Panc1 (cell line): ENCODE measurements around the gene RRAS2. TPM values are rescaled to one million over a fixed set of nuclear protein-coding genes. Genes with fewer than 3 reads are reported as not detected.

ENCODE experiments used
- ATAC-seq: fragments of 200-7000 bp; cut with Tn5 transposase; 2 replicates; pipeline ENCODE4 v1.9.1; 2020; ENCODE audit warnings: mild to moderate bottlenecking, moderate library complexity
- BruUV-seq: library from RNA; stranded (reverse); fragments of 400-500 nt; replicated peaks from 2 replicates; lab custom pipeline; 2021; lab: Mats Ljungman, UMichigan
- CTCF ChIA-PET: fragments of 300-600 bp; sonication (Branson Sonifier 250); formaldehyde crosslinking; loops from one replicate; lab custom pipeline; 2022; ENCODE audit warnings: antibody characterized with exemption; lab: Charles Lee
- POLR2A ChIA-PET: fragments of 300-600 bp; sonication (Branson Sonifier 250); formaldehyde crosslinking; loops from one replicate; lab custom pipeline; 2022; ENCODE audit warnings: antibody characterized with exemption; lab: Charles Lee
- DNase-seq: peaks from one replicate; pipeline ENCODE4 v3.0.0-alpha.2; 2010; ENCODE audit warnings: low read depth, low spot score
- H3K27ac ChIP-seq: 2 replicates; pipeline ENCODE4 v1.5.1; 2011; ENCODE audit warnings: mild to moderate bottlenecking, low read length, inconsistent platforms
- H3K27me3 ChIP-seq: fragments of 200-500 bp; sonication (Bioruptor generic); 2 replicates; pipeline ENCODE4 v1.6.0; 2014; ENCODE audit warnings: low read length, inconsistent platforms; ENCODE audit not compliant: control insufficient read depth, insufficient read depth
- H3K36me3 ChIP-seq: fragments of 200-500 bp; sonication (Bioruptor generic); 2 replicates; pipeline ENCODE4 v1.5.1; 2014; ENCODE audit warnings: inconsistent platforms, mild to moderate bottlenecking, low read length, moderate library complexity; ENCODE audit not compliant: control insufficient read depth, insufficient read depth
- H3K4me1 ChIP-seq: 2 replicates; pipeline ENCODE4 v1.5.1; 2011; ENCODE audit warnings: inconsistent platforms, mild to moderate bottlenecking, low read length, moderate library complexity; ENCODE audit not compliant: control insufficient read depth, insufficient read depth
- H3K4me3 ChIP-seq, 2 experiments: 2 replicates each; pipeline ENCODE4 v1.5.1; 2011 to 2012; ENCODE audit warnings: low read depth in 2 of 2, low read length in 2 of 2, mild to moderate bottlenecking in 2 of 2, inconsistent platforms in 1 of 2, moderate library complexity in 1 of 2
- H3K9me3 ChIP-seq: fragments of 200-500 bp; sonication (Bioruptor generic); 2 replicates; pipeline ENCODE4 v1.5.1; 2014; ENCODE audit warnings: low read depth, mild to moderate bottlenecking, inconsistent platforms, low read length, moderate library complexity; ENCODE audit not compliant: control insufficient read depth, insufficient read depth
- CTCF ChIP-seq: fragments of 450-650 bp; IDR thresholded peaks from 2 replicates; pipeline ENCODE4 v1.5.1; 2017; ENCODE audit warnings: mild to moderate bottlenecking
- POLR2AphosphoS5 ChIP-seq: IDR thresholded peaks from 2 replicates; pipeline ENCODE4 v1.6.1; 2012; ENCODE audit warnings: mild to moderate bottlenecking, low read depth, low read length, moderate library complexity
- REST ChIP-seq, 2 experiments: IDR thresholded peaks; 2 replicates each; pipeline ENCODE4 v1.6.1; 2011 to 2012; ENCODE audit warnings: low read depth in 2 of 2, control low read depth in 1 of 2, low read length in 1 of 2, mild to moderate bottlenecking in 1 of 2, moderate library complexity in 1 of 2; ENCODE audit not compliant: insufficient read depth in 1 of 2
- SIN3A ChIP-seq: IDR thresholded peaks from 2 replicates; pipeline ENCODE4 v1.6.1; 2012; ENCODE audit warnings: low read depth, mild to moderate bottlenecking, low read length, moderate library complexity, borderline replicate concordance; ENCODE audit not compliant: insufficient read depth
- TCF7L2 ChIP-seq: IDR thresholded peaks from 2 replicates; pipeline ENCODE4 v1.6.1; 2011; ENCODE audit warnings: mild to moderate bottlenecking, low read depth, low read length, inconsistent platforms
- in situ Hi-C: cut with HindIII; loops from 2 replicates; pipeline ENCODE4 v1.10.0; 2016; ENCODE audit warnings: low sequenced_read_pairs, low pct_unique_long_range_greater_than_20kb
- intact Hi-C: fragments of 100-400 bp; cut with micrococcal nuclease; formaldehyde crosslinking; loops from one replicate; pipeline ENCODE4 v1.10.0; 2022; ENCODE audit not compliant: unreplicated experiment
- total RNA-seq: library from RNA; stranded (reverse); gene quantifications from one replicate; pipeline ENCODE4 v1.2.1, GENCODE V29; 2021; ENCODE audit not compliant: unreplicated experiment

Gene RRAS2
- total RNA-seq, 1 experiment from 2014 or later: 58.4 TPM

GRCh38 chr11:14376920-14377319, 17.9 kb upstream of the RRAS2 start:
- no peak overlapping the region for H3K27ac ChIP-seq
- no peak for TF ChIP-seq SIN3A
- no peak for TF ChIP-seq TCF7L2
- no peak for TF ChIP-seq REST (IDR thresholded peaks at IDR 0.05; ENCODE audit: insufficient read depth in 1 of 2, low read depth in 2 of 2, low read length in 1 of 2)
- no peak for TF ChIP-seq POLR2AphosphoS5
- no peak for TF ChIP-seq CTCF
- ATAC-seq (no peak), DNase-seq (no peak)
- ChIA-PET POLR2A (no interaction called here), CTCF (no interaction called here)
- no peaks in the 10 kb centered on the region; the same call in 1 of the 2 replicates for H3K27me3 ChIP-seq
- H3K36me3 ChIP-seq: no peaks in the 10 kb centered on the region
- intact Hi-C loops: no loop called here
- no TSS peak for BruUV-seq
- H3K4me3 ChIP-seq: no peak overlapping the region
- H3K9me3 ChIP-seq: no peaks in the 10 kb centered on the region
- in situ Hi-C loops: no loop called here
- H3K4me1 ChIP-seq: no peaks in the 10 kb centered on the region

- no peaks in the 10 kb centered on the region for H3K27me3 ChIP-seq
- no peak for DNase-seq
- BruUV-seq: no TSS peak
- TF ChIP-seq POLR2AphosphoS5 (no peak), CTCF (peak; percentile 40)
- no peak overlapping the region for H3K27ac ChIP-seq
- ChIA-PET POLR2A (no interaction called here), CTCF (no interaction called here)
- H3K4me3 ChIP-seq: no peak overlapping the region
- H3K9me3 ChIP-seq: no peaks in the 10 kb centered on the region
- no peaks in the 10 kb centered on the region for H3K36me3 ChIP-seq
- no peak for ATAC-seq
- no peaks in the 10 kb centered on the region for H3K4me1 ChIP-seq
- in situ Hi-C loops (no loop called here), intact Hi-C loops (no loop called here)
Measured at GRCh38 chr11:14374922-14375830, 16.2 kb upstream of the RRAS2 start.
